ENCODE results near the gene NALF2. TPM values are rescaled to one million over a fixed set of nuclear protein-coding genes. Genes with fewer than 3 reads are reported as not detected.

NALF2 gene
- total RNA-seq, 1 experiment from 2014 or later: not detected

GRCh38 chrX:69510914-69511513, 6.9 kb downstream of the NALF2 start:
- CTCF ChIA-PET: no interaction called here
- intact Hi-C loops (cut with micrococcal nuclease; ENCODE audit: unreplicated experiment): no loop called here

DNA sequence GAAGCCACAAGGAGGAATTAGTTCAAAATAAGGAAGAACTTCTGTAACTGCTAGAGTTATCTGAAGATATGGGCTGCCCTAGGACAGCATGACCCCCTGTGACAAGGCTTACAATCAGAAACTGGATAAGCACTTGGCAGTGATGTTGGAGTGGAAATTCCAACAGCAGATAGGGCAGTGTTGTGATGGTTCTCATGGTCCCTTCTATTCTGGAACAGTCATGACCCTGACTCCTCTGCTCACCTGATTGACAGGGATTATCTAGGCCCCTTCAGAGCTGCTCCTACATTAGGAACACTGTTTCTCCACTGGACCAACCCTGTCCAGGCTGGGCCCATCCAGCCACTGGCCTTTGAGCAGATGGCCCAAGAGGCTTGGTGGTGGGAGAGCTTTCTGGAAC, 17.9 kb downstream of the NALF2 start:
- no peaks in the 10 kb centered on the region for H3F3A ChIP-seq (ENCODE audit: insufficient read depth, low read depth)
- TF ChIP-seq, protein P1, sequence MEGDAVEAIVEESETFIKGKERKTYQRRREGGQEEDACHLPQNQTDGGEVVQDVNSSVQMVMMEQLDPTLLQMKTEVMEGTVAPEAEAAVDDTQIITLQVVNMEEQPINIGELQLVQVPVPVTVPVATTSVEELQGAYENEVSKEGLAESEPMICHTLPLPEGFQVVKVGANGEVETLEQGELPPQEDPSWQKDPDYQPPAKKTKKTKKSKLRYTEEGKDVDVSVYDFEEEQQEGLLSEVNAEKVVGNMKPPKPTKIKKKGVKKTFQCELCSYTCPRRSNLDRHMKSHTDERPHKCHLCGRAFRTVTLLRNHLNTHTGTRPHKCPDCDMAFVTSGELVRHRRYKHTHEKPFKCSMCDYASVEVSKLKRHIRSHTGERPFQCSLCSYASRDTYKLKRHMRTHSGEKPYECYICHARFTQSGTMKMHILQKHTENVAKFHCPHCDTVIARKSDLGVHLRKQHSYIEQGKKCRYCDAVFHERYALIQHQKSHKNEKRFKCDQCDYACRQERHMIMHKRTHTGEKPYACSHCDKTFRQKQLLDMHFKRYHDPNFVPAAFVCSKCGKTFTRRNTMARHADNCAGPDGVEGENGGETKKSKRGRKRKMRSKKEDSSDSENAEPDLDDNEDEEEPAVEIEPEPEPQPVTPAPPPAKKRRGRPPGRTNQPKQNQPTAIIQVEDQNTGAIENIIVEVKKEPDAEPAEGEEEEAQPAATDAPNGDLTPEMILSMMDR (conservative IDR thresholded peaks at IDR 0.05): no peak
- TF ChIP-seq EZH2 (IDR thresholded peaks at IDR 0.05; ENCODE audit: low read depth): no peak
- H3K27ac ChIP-seq: no peak overlapping the region
- no peaks in the 10 kb centered on the region; the same call in 1 of the 2 replicates for H3K27me3 ChIP-seq (ENCODE audit: insufficient read depth, low read depth)
- H3K79me2 ChIP-seq (ENCODE audit: low read depth): no peaks in the 10 kb centered on the region
- intact Hi-C loops (cut with micrococcal nuclease; ENCODE audit: unreplicated experiment): no loop called here
- BruUV-seq (replicated peaks): no TSS peak
- POLR2A ChIA-PET (ENCODE audit: unreplicated experiment): no interaction called here
- H3K9me3 ChIP-seq (ENCODE audit: insufficient read depth, low read depth): no peaks in the 10 kb centered on the region
- no peak for DNase-seq
- no peaks in the 10 kb centered on the region for H3K9me2 ChIP-seq (ENCODE audit: insufficient read depth)
- no peaks in the 10 kb centered on the region for H3K4me1 ChIP-seq (replicated peaks; ENCODE audit: insufficient read depth)
- H4K20me1 ChIP-seq (ENCODE audit: insufficient read depth): no peaks in the 10 kb centered on the region
- H3K4me2 ChIP-seq: no peak overlapping the region
- no peaks in the 10 kb centered on the region for H3K36me3 ChIP-seq (ENCODE audit: low read depth)
- CTCF ChIA-PET: no interaction called here
- no peak overlapping the region for H3K4me3 ChIP-seq
- no peak overlapping the region for H2AFZ ChIP-seq

More at GRCh38 chrX:69510914-69511513, 6.9 kb downstream of the NALF2 start:
- TF ChIP-seq, protein P1 (conservative IDR thresholded peaks at IDR 0.05): no peak
- TF ChIP-seq EZH2 (IDR thresholded peaks at IDR 0.05; ENCODE audit: low read depth): no peak
- H3K4me1 ChIP-seq (replicated peaks; ENCODE audit: insufficient read depth): no peaks in the 10 kb centered on the region
- no peaks in the 10 kb centered on the region for H3K36me3 ChIP-seq (ENCODE audit: low read depth)
- no peaks in the 10 kb centered on the region for H3K79me2 ChIP-seq (ENCODE audit: low read depth)
- H3K4me2 ChIP-seq: no peak overlapping the region
- no peak overlapping the region for H3K27ac ChIP-seq
- no peaks in the 10 kb centered on the region for H4K20me1 ChIP-seq (ENCODE audit: insufficient read depth)
- no peak overlapping the region for H3K4me3 ChIP-seq
- POLR2A ChIA-PET (ENCODE audit: unreplicated experiment): no interaction called here
- no peak overlapping the region for H2AFZ ChIP-seq
- no peaks in the 10 kb centered on the region for H3K9me3 ChIP-seq (ENCODE audit: insufficient read depth, low read depth)
- H3K27me3 ChIP-seq (ENCODE audit: insufficient read depth, low read depth): no peaks in the 10 kb centered on the region
- H3F3A ChIP-seq (ENCODE audit: insufficient read depth, low read depth): no peaks in the 10 kb centered on the region
- no peak for DNase-seq
- H3K9me2 ChIP-seq (ENCODE audit: insufficient read depth): no peaks in the 10 kb centered on the region
- BruUV-seq (replicated peaks): no TSS peak

- no TSS peak for BruUV-seq (replicated peaks)
- no peak overlapping the region for H3K4me2 ChIP-seq
- no peaks in the 10 kb centered on the region for H3K4me1 ChIP-seq (replicated peaks; ENCODE audit: insufficient read depth)
Observed at GRCh38 chrX:69523314-69523713, 19.2 kb downstream of the NALF2 start.

More at GRCh38 chrX:69523314-69523713, 19.2 kb downstream of the NALF2 start:
- Histone ChIP-seq H3K4me3 (no peak overlapping the region), H3K9me3 (ENCODE audit: insufficient read depth, low read depth) (no peaks in the 10 kb centered on the region), H4K20me1 (ENCODE audit: insufficient read depth) (no peaks in the 10 kb centered on the region), H3K36me3 (ENCODE audit: low read depth) (no peaks in the 10 kb centered on the region), H3K27ac (no peak overlapping the region), H3K27me3 (ENCODE audit: insufficient read depth, low read depth) (no peaks in the 10 kb centered on the region; the same call in 1 of the 2 replicates), H3K9me2 (ENCODE audit: insufficient read depth) (no peaks in the 10 kb centered on the region), H2AFZ (no peak overlapping the region), H3K79me2 (ENCODE audit: low read depth) (no peaks in the 10 kb centered on the region), H3F3A (ENCODE audit: insufficient read depth, low read depth) (no peaks in the 10 kb centered on the region)
- ChIA-PET CTCF (no interaction called here), POLR2A (ENCODE audit: unreplicated experiment) (no interaction called here)
- DNase-seq: no peak
- TF ChIP-seq, protein P1 (conservative IDR thresholded peaks at IDR 0.05): no peak
- no peak for TF ChIP-seq EZH2 (IDR thresholded peaks at IDR 0.05; ENCODE audit: low read depth)
- intact Hi-C loops (cut with micrococcal nuclease; ENCODE audit: unreplicated experiment): no loop called here

Data from PC-9 (cell line).